LNCaP clone FGC (cell line): ENCODE measurements around the gene TBC1D2.

Source experiments
- DNase-seq: peaks from one replicate; pipeline ENCODE4 v3.0.0-alpha.2; 2011; ENCODE audit warnings: low read depth
- H3K4me3 ChIP-seq: 2 replicates; pipeline ENCODE4 v1.5.1; 2011; ENCODE audit warnings: mild to moderate bottlenecking, low read depth, low read length, control low read depth
- TF ChIP-seq, protein P1 (sequence below): IDR thresholded peaks from 2 replicates; pipeline ENCODE4 v1.5.1; 2012; ENCODE audit warnings: mild to moderate bottlenecking; ENCODE audit not compliant: control insufficient read depth, insufficient read depth; ENCODE audit errors: extremely low read depth

TBC1D2 gene

DNA sequence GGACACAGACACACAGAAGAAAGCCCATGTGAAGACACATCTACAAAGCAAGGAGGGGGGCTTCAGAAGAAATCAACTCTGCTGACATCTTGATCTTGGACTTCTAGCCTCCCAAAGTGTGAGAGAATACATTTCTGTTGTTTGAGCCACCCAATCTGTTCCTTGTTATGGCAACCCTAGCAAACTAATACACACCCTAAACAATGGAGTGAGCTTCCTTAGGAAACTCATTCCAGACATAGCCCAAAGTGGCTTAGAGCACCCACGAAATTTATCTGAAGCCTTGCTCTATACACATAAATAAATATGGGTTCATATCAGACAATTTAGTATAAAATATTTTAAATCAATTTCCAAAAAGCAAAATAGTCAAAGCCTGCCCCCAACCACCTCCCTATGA lies 7.6 kb upstream of the TBC1D2 start:
- no peak overlapping the region for H3K4me3 ChIP-seq
- no peak for DNase-seq
- TF ChIP-seq, protein P1, sequence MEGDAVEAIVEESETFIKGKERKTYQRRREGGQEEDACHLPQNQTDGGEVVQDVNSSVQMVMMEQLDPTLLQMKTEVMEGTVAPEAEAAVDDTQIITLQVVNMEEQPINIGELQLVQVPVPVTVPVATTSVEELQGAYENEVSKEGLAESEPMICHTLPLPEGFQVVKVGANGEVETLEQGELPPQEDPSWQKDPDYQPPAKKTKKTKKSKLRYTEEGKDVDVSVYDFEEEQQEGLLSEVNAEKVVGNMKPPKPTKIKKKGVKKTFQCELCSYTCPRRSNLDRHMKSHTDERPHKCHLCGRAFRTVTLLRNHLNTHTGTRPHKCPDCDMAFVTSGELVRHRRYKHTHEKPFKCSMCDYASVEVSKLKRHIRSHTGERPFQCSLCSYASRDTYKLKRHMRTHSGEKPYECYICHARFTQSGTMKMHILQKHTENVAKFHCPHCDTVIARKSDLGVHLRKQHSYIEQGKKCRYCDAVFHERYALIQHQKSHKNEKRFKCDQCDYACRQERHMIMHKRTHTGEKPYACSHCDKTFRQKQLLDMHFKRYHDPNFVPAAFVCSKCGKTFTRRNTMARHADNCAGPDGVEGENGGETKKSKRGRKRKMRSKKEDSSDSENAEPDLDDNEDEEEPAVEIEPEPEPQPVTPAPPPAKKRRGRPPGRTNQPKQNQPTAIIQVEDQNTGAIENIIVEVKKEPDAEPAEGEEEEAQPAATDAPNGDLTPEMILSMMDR = no peak

DNA sequence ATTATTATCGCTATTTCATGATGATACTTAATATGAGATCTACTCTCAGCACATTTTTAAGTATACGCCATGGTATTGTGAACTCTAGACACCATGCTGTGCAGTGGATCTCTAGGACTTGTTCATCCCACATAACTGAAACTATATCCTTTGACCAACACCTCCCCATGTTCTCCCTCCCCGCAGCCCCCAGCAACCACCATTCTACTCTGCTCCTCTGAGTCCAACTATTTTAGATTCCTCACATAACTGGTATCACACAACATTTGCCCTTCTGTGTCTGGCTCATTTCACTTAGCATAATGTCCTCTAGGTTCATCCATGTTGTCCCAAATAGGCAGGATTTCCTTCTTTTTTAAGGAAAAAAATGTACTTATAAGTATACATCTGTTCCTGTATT lies 6.6 kb upstream of the TBC1D2 start:
- no peak for DNase-seq
- TF ChIP-seq, protein P1 = no peak
- no peak overlapping the region for H3K4me3 ChIP-seq

DNA sequence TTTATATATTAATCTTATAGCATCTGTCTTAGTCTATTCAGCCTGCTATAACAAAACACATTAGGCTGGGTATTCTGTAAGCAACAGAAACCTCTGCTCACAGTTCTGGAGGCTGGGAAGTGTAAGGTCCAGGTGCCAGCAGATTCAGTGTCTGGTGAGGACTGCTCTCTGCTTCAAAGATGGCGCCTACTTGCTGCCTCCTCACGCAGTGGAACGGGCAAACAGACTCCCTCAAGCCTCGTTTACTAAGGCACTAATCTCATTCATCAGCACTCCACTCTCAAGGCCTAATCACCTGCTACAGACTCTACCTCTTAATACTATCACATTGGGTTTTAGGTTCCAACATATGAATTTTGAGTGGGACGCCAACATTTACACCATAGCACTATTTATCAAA lies 5.2 kb upstream of the TBC1D2 start:
- TF ChIP-seq, protein P1 = no peak
- H3K4me3 ChIP-seq = no peak overlapping the region
- no peak for DNase-seq

DNA sequence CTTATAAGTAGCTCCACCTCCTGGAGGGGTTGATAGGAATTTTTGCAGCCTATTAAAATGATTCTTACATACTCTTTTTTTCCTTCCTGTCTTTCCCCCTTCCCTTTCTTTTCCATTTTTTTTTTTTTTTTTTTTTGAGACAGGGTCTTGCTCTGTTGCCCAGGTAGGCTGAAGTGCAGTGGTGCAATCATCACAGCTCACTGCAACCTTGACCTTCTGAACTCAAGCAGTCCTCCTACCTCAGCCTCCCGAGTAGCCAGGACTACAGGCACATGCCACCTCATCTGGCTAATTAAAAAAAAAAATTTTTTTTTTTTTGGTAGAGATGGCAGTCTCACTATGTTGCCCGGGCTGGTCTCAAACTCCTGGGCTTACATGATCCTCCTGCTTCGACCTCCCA lies 4.3 kb upstream of the TBC1D2 start:
- TF ChIP-seq, protein P1 = no peak
- DNase-seq = no peak
- no peak overlapping the region for H3K4me3 ChIP-seq

DNA sequence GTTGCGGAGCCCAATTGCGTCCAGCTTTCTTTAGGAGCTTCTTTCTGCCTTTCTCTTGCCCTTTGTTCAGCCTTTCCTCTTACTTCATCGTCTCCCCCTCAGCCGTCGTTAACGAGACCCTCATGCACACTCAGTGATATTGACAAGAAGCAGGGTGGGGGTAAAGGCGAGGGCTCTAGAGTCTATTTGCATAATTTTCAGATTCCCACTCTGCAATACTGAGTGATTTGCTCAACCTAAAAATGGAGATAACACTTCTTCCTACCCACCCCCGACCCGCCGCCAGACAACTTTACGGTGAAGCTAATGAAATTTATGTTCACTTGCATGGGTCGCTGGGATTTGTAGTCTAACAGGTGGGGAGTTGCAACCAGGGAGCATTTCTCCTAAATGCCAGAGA lies 1.3 kb upstream of the TBC1D2 start:
- DNase-seq = no peak
- H3K4me3 ChIP-seq = peak overlapping the region; percentile 89
- TF ChIP-seq, protein P1 = no peak

DNA sequence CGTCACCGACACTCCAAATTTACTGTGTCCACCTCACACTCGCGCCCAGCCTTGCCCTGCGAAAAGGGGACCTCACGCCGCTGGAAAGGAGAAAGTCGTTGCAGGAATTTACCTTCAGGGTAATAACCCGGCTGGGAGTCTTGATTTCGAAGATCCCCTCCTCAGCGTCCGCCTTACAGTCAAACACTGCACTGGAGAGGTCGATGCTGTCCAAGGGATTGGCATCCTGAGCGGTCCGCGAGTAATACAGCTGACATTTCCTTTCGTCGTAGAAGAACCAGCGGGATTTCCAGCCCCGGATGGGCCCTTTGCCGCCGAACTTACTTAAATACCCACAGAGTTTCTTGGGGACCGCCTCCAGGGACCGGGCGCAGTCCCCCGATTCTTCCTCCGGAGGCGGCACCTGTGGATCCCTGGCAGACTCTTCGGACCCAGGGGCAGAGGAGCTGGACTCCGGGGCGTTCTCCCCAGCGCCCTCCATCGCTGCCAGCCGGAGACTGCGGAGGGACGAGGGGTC lies 330 bp downstream of the TBC1D2 start:
- no peak for DNase-seq
- TF ChIP-seq, protein P1 = no peak
- H3K4me3 ChIP-seq = peak overlapping the region; percentile 89
